Measurements from ENCODE around the gene GNAT2.

- TF ChIP-seq POLR2AphosphoS5 (IDR thresholded peaks at IDR 0.05; ENCODE audit: low read depth, low read length) (no peak), POLR2A (IDR thresholded peaks at IDR 0.05; ENCODE audit: low read depth, low read length) (no peak), TAF1 (IDR thresholded peaks at IDR 0.05; ENCODE audit: borderline replicate concordance, low read depth, low read length) (no peak)
Observed at GRCh38 chr1:109643385-109644230, 24.2 kb upstream of the GNAT2 start.
